ENCODE results near the gene FHIT.

FHIT gene

GRCh38 chr3:60812502-60812901 lies 438.8 kb downstream of the FHIT start:
- H3K27ac Mint-ChIP-seq: no peak overlapping the region
- ATAC-seq (no peak), DNase-seq (no peak)
- no peaks in the 10 kb centered on the region for H3K4me1 Mint-ChIP-seq
- H3K9me3 Mint-ChIP-seq: peaks cover 15% of the 10 kb centered on the region
- no peaks in the 10 kb centered on the region for H3K36me3 Mint-ChIP-seq (ENCODE audit: low read depth)
- H3K4me3 Mint-ChIP-seq: no peak overlapping the region
- H3K27me3 Mint-ChIP-seq: no peaks in the 10 kb centered on the region

GRCh38 chr3:60810881-60811280 lies 440.4 kb downstream of the FHIT start:
- no peaks in the 10 kb centered on the region for H3K4me1 Mint-ChIP-seq
- H3K27me3 Mint-ChIP-seq: no peaks in the 10 kb centered on the region
- H3K4me3 Mint-ChIP-seq: no peak overlapping the region
- ATAC-seq (no peak), DNase-seq (no peak)
- no peaks in the 10 kb centered on the region for H3K36me3 Mint-ChIP-seq (ENCODE audit: low read depth)
- H3K27ac Mint-ChIP-seq: no peak overlapping the region
- peaks cover 4% of the 10 kb centered on the region for H3K9me3 Mint-ChIP-seq

- Mint-ChIP-seq H3K9me3 (peaks cover 4% of the 10 kb centered on the region), H3K4me1 (no peaks in the 10 kb centered on the region), H3K36me3 (ENCODE audit: low read depth) (no peaks in the 10 kb centered on the region), H3K27ac (no peak overlapping the region), H3K4me3 (no peak overlapping the region), H3K27me3 (no peaks in the 10 kb centered on the region)
- DNase-seq (no peak), ATAC-seq (no peak)
These were observed 441.2 kb downstream of the FHIT start for GRCh38 chr3:60809857-60810610.

GRCh38 chr3:60803216-60804173 lies 447.8 kb downstream of the FHIT start:
- no peak for ATAC-seq
- H3K9me3 Mint-ChIP-seq: peaks cover 5% of the 10 kb centered on the region
- H3K4me3 Mint-ChIP-seq: no peak overlapping the region
- no peaks in the 10 kb centered on the region for H3K36me3 Mint-ChIP-seq (ENCODE audit: low read depth)
- H3K4me1 Mint-ChIP-seq: no peaks in the 10 kb centered on the region
- H3K27ac Mint-ChIP-seq: no peak overlapping the region
- no peak for DNase-seq
- no peaks in the 10 kb centered on the region for H3K27me3 Mint-ChIP-seq

- Mint-ChIP-seq H3K4me3 (no peak overlapping the region), H3K4me1 (no peaks in the 10 kb centered on the region), H3K9me3 (peaks cover 5% of the 10 kb centered on the region), H3K27me3 (no peaks in the 10 kb centered on the region), H3K36me3 (ENCODE audit: low read depth) (no peaks in the 10 kb centered on the region), H3K27ac (no peak overlapping the region)
- DNase-seq (no peak), ATAC-seq (no peak)
These were observed 449.9 kb downstream of the FHIT start for GRCh38 chr3:60801307-60801706.

- H3K27me3 Mint-ChIP-seq: no peaks in the 10 kb centered on the region
- ATAC-seq (no peak), DNase-seq (no peak)
- no peaks in the 10 kb centered on the region for H3K36me3 Mint-ChIP-seq (ENCODE audit: low read depth)
- H3K4me1 Mint-ChIP-seq: no peaks in the 10 kb centered on the region
- H3K9me3 Mint-ChIP-seq: peaks cover 5% of the 10 kb centered on the region
- no peak overlapping the region for H3K4me3 Mint-ChIP-seq
- H3K27ac Mint-ChIP-seq: no peak overlapping the region
These were observed 452.8 kb downstream of the FHIT start for GRCh38 chr3:60798456-60798855.

- Mint-ChIP-seq H3K4me3 (no peak overlapping the region), H3K9me3 (no peaks in the 10 kb centered on the region), H3K27me3 (no peaks in the 10 kb centered on the region), H3K4me1 (no peaks in the 10 kb centered on the region), H3K36me3 (ENCODE audit: low read depth) (no peaks in the 10 kb centered on the region), H3K27ac (no peak overlapping the region)
- DNase-seq: no peak
- ATAC-seq: no peak
These were observed 458.9 kb downstream of the FHIT start for GRCh38 chr3:60792249-60792852.

GRCh38 chr3:60788185-60788584 lies 463.1 kb downstream of the FHIT start:
- no peak for DNase-seq
- H3K36me3 Mint-ChIP-seq (ENCODE audit: low read depth): no peaks in the 10 kb centered on the region
- no peaks in the 10 kb centered on the region for H3K27me3 Mint-ChIP-seq
- H3K27ac Mint-ChIP-seq: no peak overlapping the region
- no peak overlapping the region for H3K4me3 Mint-ChIP-seq
- H3K9me3 Mint-ChIP-seq: peaks cover 2% of the 10 kb centered on the region
- no peak for ATAC-seq
- H3K4me1 Mint-ChIP-seq: no peaks in the 10 kb centered on the region

GRCh38 chr3:60781935-60782334 lies 469.3 kb downstream of the FHIT start:
- H3K27ac Mint-ChIP-seq: no peak overlapping the region
- no peaks in the 10 kb centered on the region for H3K4me1 Mint-ChIP-seq
- no peaks in the 10 kb centered on the region for H3K27me3 Mint-ChIP-seq
- DNase-seq: no peak
- H3K4me3 Mint-ChIP-seq: no peak overlapping the region
- no peak for ATAC-seq
- no peaks in the 10 kb centered on the region for H3K36me3 Mint-ChIP-seq (ENCODE audit: low read depth)
- H3K9me3 Mint-ChIP-seq: peaks cover 14% of the 10 kb centered on the region

GRCh38 chr3:60779637-60780036 lies 471.6 kb downstream of the FHIT start:
- peaks cover 4% of the 10 kb centered on the region for H3K36me3 Mint-ChIP-seq (ENCODE audit: low read depth)

GRCh38 chr3:60775985-60776384 lies 475.3 kb downstream of the FHIT start:
- Mint-ChIP-seq H3K4me3 (no peak overlapping the region), H3K27ac (no peak overlapping the region), H3K4me1 (no peaks in the 10 kb centered on the region), H3K36me3 (ENCODE audit: low read depth) (peaks cover 4% of the 10 kb centered on the region), H3K9me3 (peaks cover 7% of the 10 kb centered on the region), H3K27me3 (no peaks in the 10 kb centered on the region)
- no peak for ATAC-seq
- DNase-seq: no peak

More at GRCh38 chr3:60779637-60780036, 471.6 kb downstream of the FHIT start:
- H3K4me3 Mint-ChIP-seq: no peak overlapping the region
- no peak overlapping the region for H3K27ac Mint-ChIP-seq
- H3K9me3 Mint-ChIP-seq: peaks cover 21% of the 10 kb centered on the region
- DNase-seq (no peak), ATAC-seq (no peak)
- H3K27me3 Mint-ChIP-seq: no peaks in the 10 kb centered on the region
- no peaks in the 10 kb centered on the region for H3K4me1 Mint-ChIP-seq

- no peak for DNase-seq
- no peaks in the 10 kb centered on the region for H3K4me1 Mint-ChIP-seq
- no peaks in the 10 kb centered on the region for H3K27me3 Mint-ChIP-seq
- ATAC-seq: no peak
- peaks cover 4% of the 10 kb centered on the region for H3K36me3 Mint-ChIP-seq (ENCODE audit: low read depth)
- peaks cover 7% of the 10 kb centered on the region for H3K9me3 Mint-ChIP-seq
- no peak overlapping the region for H3K27ac Mint-ChIP-seq
- H3K4me3 Mint-ChIP-seq: no peak overlapping the region
These were observed 476.6 kb downstream of the FHIT start for GRCh38 chr3:60774617-60775016.

- Mint-ChIP-seq H3K9me3 (peaks cover 7% of the 10 kb centered on the region), H3K36me3 (ENCODE audit: low read depth) (peaks cover 4% of the 10 kb centered on the region), H3K27ac (no peak overlapping the region), H3K27me3 (no peaks in the 10 kb centered on the region), H3K4me1 (no peaks in the 10 kb centered on the region), H3K4me3 (no peak overlapping the region)
- DNase-seq (no peak), ATAC-seq (no peak)
These were observed 478.7 kb downstream of the FHIT start for GRCh38 chr3:60772584-60772983.

GRCh38 chr3:60771766-60772165 lies 479.5 kb downstream of the FHIT start:
- H3K27ac Mint-ChIP-seq: no peak overlapping the region
- H3K4me3 Mint-ChIP-seq: no peak overlapping the region
- H3K36me3 Mint-ChIP-seq (ENCODE audit: low read depth): peaks cover 4% of the 10 kb centered on the region
- H3K27me3 Mint-ChIP-seq: no peaks in the 10 kb centered on the region
- ATAC-seq: no peak
- no peaks in the 10 kb centered on the region for H3K4me1 Mint-ChIP-seq
- peaks cover 7% of the 10 kb centered on the region for H3K9me3 Mint-ChIP-seq
- DNase-seq: no peak

GRCh38 chr3:60770532-60770931 lies 480.7 kb downstream of the FHIT start:
- DNase-seq (no peak), ATAC-seq (no peak)
- H3K36me3 Mint-ChIP-seq (ENCODE audit: low read depth): no peaks in the 10 kb centered on the region

More at GRCh38 chr3:60770532-60770931, 480.7 kb downstream of the FHIT start:
- H3K4me3 Mint-ChIP-seq: no peak overlapping the region
- H3K9me3 Mint-ChIP-seq: peaks cover under 1% of the 10 kb centered on the region
- no peak overlapping the region for H3K27ac Mint-ChIP-seq
- H3K4me1 Mint-ChIP-seq: no peaks in the 10 kb centered on the region
- no peaks in the 10 kb centered on the region for H3K27me3 Mint-ChIP-seq
